Nephron progenitor cell (in vitro differentiated cells): ENCODE data around the gene TFPI.
A peak's percentile ranks its signal among the peaks of the same experiment; 100 is the strongest.

ENCODE experiments used
- DNase-seq: peaks from one replicate; pipeline ENCODE4 v3.0.0; 2021
- H3K27ac Mint-ChIP-seq: 2 replicates; pipeline ENCODE4 v1.8.0; 2021; ENCODE audit warnings: mild to moderate bottlenecking, moderate library complexity, mixed read lengths
- H3K27me3 Mint-ChIP-seq: 2 replicates; pipeline ENCODE4 v1.8.0; 2021; ENCODE audit warnings: mild to moderate bottlenecking, low read depth, mixed read lengths; ENCODE audit not compliant: poor library complexity
- H3K36me3 Mint-ChIP-seq: 2 replicates; pipeline ENCODE4 v1.8.0; 2021; ENCODE audit warnings: low read depth, mixed read lengths
- H3K4me1 Mint-ChIP-seq: 2 replicates; pipeline ENCODE4 v1.8.0; 2021; ENCODE audit warnings: mixed read lengths
- H3K4me3 Mint-ChIP-seq: 2 replicates; pipeline ENCODE4 v1.8.0; 2021; ENCODE audit warnings: mild to moderate bottlenecking, moderate library complexity, mixed read lengths
- H3K9me3 Mint-ChIP-seq: 2 replicates; pipeline ENCODE4 v1.8.0; 2021; ENCODE audit warnings: mild to moderate bottlenecking, moderate library complexity, mixed read lengths
- CTCF ChIP-seq: fragments of 200-600 bp; sonication (generic); IDR thresholded peaks from 2 replicates; pipeline ENCODE4 v1.5.0; 2021; ENCODE audit warnings: antibody characterized with exemption

Gene TFPI

GRCh38 chr2:187506416-187506815 lies 47.8 kb downstream of the TFPI start:
- DNase-seq: no peak

GRCh38 chr2:187505065-187505672 lies 49.1 kb downstream of the TFPI start:
- DNase-seq: no peak
- H3K4me3 Mint-ChIP-seq: no peak overlapping the region
- H3K36me3 Mint-ChIP-seq: peaks cover 7% of the 10 kb centered on the region
- H3K27me3 Mint-ChIP-seq: no peaks in the 10 kb centered on the region
- TF ChIP-seq CTCF: no peak
- peaks cover 22% of the 10 kb centered on the region for H3K9me3 Mint-ChIP-seq
- peak overlapping the region; percentile 91 for H3K27ac Mint-ChIP-seq
- peaks cover 44% of the 10 kb centered on the region for H3K4me1 Mint-ChIP-seq

More at GRCh38 chr2:187506416-187506815, 47.8 kb downstream of the TFPI start:
- no peak overlapping the region for H3K27ac Mint-ChIP-seq
- no peak for TF ChIP-seq CTCF
- peaks cover 22% of the 10 kb centered on the region for H3K9me3 Mint-ChIP-seq
- no peak overlapping the region for H3K4me3 Mint-ChIP-seq
- H3K36me3 Mint-ChIP-seq: peaks cover 7% of the 10 kb centered on the region
- H3K27me3 Mint-ChIP-seq: no peaks in the 10 kb centered on the region
- peaks cover 52% of the 10 kb centered on the region for H3K4me1 Mint-ChIP-seq

- H3K4me1 Mint-ChIP-seq: peaks cover 37% of the 10 kb centered on the region
- H3K36me3 Mint-ChIP-seq: peaks cover 7% of the 10 kb centered on the region
- peaks cover 18% of the 10 kb centered on the region for H3K9me3 Mint-ChIP-seq
- no peaks in the 10 kb centered on the region for H3K27me3 Mint-ChIP-seq
- H3K27ac Mint-ChIP-seq: peak overlapping the region; percentile 95
- DNase-seq: no peak
- TF ChIP-seq CTCF: no peak
- peak overlapping the region; percentile 46 for H3K4me3 Mint-ChIP-seq
Observed at GRCh38 chr2:187504312-187504921, 49.8 kb downstream of the TFPI start.

- Mint-ChIP-seq H3K9me3 (peaks cover 16% of the 10 kb centered on the region), H3K4me1 (peaks cover 36% of the 10 kb centered on the region), H3K4me3 (no peak overlapping the region), H3K27ac (no peak overlapping the region), H3K36me3 (peaks cover 6% of the 10 kb centered on the region), H3K27me3 (no peaks in the 10 kb centered on the region)
- no peak for TF ChIP-seq CTCF
- DNase-seq: no peak
Observed at GRCh38 chr2:187503700-187504099, 50.5 kb downstream of the TFPI start.

- no peaks in the 10 kb centered on the region for H3K27me3 Mint-ChIP-seq
- H3K4me3 Mint-ChIP-seq: no peak overlapping the region
- no peak for DNase-seq
- peaks cover 36% of the 10 kb centered on the region for H3K4me1 Mint-ChIP-seq
- no peak for TF ChIP-seq CTCF
- H3K27ac Mint-ChIP-seq: peak overlapping the region; percentile 43
- H3K9me3 Mint-ChIP-seq: peaks cover 6% of the 10 kb centered on the region
- no peaks in the 10 kb centered on the region for H3K36me3 Mint-ChIP-seq
Observed at GRCh38 chr2:187502467-187502866, 51.8 kb downstream of the TFPI start.
